ENCODE measurements around the gene SLC9B1. TPM values are rescaled to one million over a fixed set of nuclear protein-coding genes. Genes with fewer than 3 reads are reported as not detected.
A peak's percentile ranks its signal among the peaks of the same experiment; 100 is the strongest.

SLC9B1 gene
- total and polyA plus RNA-seq, 2 of the 13 experiments (the other 11 are each of a cell fraction or from before 2014, with no cell fraction given) = 0.17 to 0.20 TPM

DNA sequence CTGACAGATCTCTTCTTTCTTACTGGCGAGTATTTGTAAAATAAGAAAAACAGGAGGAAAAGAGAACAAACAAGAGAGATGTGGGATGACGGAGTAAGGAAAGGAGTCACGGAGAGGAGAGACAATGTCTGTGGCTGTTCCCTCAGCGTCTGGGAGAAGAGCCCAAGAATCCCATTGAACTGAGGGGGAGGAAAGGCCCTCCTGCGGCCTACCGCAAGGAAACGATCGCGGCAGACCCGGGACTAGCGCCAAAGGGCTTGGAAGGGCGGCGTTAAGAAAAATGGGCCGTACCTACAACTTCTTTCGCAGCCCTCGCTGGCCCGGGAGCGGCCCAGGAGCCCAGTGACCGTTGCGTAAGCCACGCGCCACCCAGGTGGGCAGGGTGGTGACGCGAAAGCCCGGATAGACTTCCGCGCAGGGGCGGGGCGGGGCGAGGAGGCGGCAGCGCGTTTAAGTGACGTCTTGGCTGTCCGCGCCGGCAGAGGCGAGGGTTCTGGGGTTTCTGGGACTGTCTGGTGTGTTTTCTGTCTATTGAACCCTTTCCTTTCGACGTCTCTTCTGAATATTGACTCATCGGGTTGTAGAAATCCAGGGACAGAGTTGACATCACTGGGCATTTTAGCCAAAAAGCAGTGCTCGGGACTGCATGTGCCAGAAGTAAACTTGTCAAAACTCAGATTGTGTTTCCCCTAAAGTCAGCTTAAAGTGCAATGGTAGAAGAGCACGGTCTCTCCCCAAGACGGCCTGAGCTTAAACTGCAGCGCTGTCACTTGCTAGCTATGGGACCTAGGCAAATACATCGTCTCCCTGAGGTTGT lies at the start of gene SLC9B1 (continued):
- TF ChIP-seq PPARG (CRISPR knock-in tag; conservative IDR thresholded peaks at IDR 0.05) (0 out of 2 replicates have a peak, but pooled peaks have one; percentile 26), MEIS2 (CRISPR knock-in tag; IDR thresholded peaks at IDR 0.05) (peak; percentile 56), ZNF672 (CRISPR knock-in tag; IDR thresholded peaks at IDR 0.05) (no peak), ZNF549 (CRISPR knock-in tag; IDR thresholded peaks at IDR 0.05) (no peak), POLR2AphosphoS5 (IDR thresholded peaks at IDR 0.05; ENCODE audit: low read depth, low read length) (peak; percentile 60), ZNF577 (CRISPR knock-in tag; IDR thresholded peaks at IDR 0.05; ENCODE audit: borderline replicate concordance, low read depth) (no peak), TRIM22 (IDR thresholded peaks at IDR 0.05) (no peak), TCF7 (IDR thresholded peaks at IDR 0.05; ENCODE audit: low read depth) (no peak), POLR2A (IDR thresholded peaks at IDR 0.05; ENCODE audit: insufficient read depth in 1 of 2, low read depth in 2 of 2, low read length in 2 of 2) (peak; percentile 75 to 76), ZNF629 (CRISPR knock-in tag; conservative IDR thresholded peaks at IDR 0.05) (0 out of 2 replicates have a peak, but pooled peaks have one; percentile 26), GATAD2A (CRISPR knock-in tag; IDR thresholded peaks at IDR 0.05) (peak; percentile 62), ZKSCAN8 (CRISPR knock-in tag; IDR thresholded peaks at IDR 0.05; ENCODE audit: borderline replicate concordance) (no peak), GMEB1 (CRISPR knock-in tag; IDR thresholded peaks at IDR 0.05; ENCODE audit: borderline replicate concordance) (peak; percentile 69; the same call in 1 of the 2 replicates), MYPOP (CRISPR knock-in tag; IDR thresholded peaks at IDR 0.05) (peak; percentile 58; the same call in 1 of the 2 replicates), ZKSCAN5 (CRISPR knock-in tag; IDR thresholded peaks at IDR 0.05) (no peak), POGZ (CRISPR knock-in tag; IDR thresholded peaks at IDR 0.05) (peak; percentile 89), ZNF737 (CRISPR knock-in tag; IDR thresholded peaks at IDR 0.05; ENCODE audit: borderline replicate concordance) (no peak; the same call in 1 of the 2 replicates), MLLT10 (CRISPR knock-in tag; IDR thresholded peaks at IDR 0.05) (no peak), HMGA1 (CRISPR knock-in tag; conservative IDR thresholded peaks at IDR 0.05) (no peak), SUZ12 (IDR thresholded peaks at IDR 0.05; ENCODE audit: low read depth, low read length) (no peak)
- TF ChIP-seq, protein P1, sequence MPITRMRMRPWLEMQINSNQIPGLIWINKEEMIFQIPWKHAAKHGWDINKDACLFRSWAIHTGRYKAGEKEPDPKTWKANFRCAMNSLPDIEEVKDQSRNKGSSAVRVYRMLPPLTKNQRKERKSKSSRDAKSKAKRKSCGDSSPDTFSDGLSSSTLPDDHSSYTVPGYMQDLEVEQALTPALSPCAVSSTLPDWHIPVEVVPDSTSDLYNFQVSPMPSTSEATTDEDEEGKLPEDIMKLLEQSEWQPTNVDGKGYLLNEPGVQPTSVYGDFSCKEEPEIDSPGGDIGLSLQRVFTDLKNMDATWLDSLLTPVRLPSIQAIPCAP (CRISPR knock-in tag; IDR thresholded peaks at IDR 0.05; ENCODE audit: low read depth) = no peak
- TF ChIP-seq, protein P2, sequence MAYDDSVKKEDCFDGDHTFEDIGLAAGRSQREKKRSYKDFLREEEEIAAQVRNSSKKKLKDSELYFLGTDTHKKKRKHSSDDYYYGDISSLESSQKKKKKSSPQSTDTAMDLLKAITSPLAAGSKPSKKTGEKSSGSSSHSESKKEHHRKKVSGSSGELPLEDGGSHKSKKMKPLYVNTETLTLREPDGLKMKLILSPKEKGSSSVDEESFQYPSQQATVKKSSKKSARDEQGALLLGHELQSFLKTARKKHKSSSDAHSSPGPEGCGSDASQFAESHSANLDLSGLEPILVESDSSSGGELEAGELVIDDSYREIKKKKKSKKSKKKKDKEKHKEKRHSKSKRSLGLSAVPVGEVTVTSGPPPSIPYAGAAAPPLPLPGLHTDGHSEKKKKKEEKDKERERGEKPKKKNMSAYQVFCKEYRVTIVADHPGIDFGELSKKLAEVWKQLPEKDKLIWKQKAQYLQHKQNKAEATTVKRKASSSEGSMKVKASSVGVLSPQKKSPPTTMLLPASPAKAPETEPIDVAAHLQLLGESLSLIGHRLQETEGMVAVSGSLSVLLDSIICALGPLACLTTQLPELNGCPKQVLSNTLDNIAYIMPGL (CRISPR knock-in tag; IDR thresholded peaks at IDR 0.05; ENCODE audit: borderline replicate concordance in 1 of 2, low read depth in 1 of 2) = peak; percentile 71 to 85; a peak in 3 of 4 replicates
